Measurements from ENCODE around the gene FUS. TPM values are rescaled to one million over a fixed set of nuclear protein-coding genes. Genes with fewer than 3 reads are reported as not detected.
"Not testable (repeated sequence)": the region's sequence is repeated elsewhere in the genome, so short reads cannot be mapped to it uniquely, and the experiment has no call there.

Gene FUS
- polyA plus RNA-seq, 2 donors = 134 to 170 TPM

DNA sequence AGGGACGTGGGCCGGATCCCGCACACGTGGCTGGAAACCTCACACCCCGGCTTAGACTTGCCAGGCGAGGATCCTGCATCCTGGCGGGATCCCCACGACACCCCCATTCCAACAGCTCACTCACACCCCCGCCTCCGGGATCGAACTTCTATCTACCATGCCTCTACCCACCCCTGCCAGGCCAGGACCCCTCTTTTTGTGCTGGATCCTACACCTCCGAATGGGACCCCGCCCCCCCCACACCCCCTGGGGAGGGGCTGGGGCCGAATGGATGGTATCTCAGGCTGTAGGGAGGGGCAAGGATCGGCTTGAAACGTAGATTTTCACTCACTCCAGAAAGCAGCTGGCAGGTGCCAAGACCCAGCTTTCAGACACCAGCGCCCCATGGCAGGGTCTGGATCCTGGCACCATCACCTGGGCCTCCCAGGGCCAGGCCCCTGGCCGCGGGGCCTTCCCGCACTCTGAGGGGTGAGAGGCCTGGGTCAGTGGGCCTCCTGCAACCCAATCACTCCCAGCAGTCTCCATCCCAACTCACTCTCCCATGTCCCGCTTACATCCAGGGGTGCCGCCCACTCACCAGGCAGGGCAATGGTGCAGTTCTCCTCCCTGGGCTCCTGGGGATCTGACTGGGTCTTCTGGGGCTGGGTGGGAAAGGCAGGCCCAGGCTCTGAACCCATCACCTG lies 36.8 kb upstream of the FUS start:
- Histone ChIP-seq H3K27ac (ENCODE audit: low read depth in 2 of 2, low read length in 1 of 2) (peak overlapping the region; percentile 96), H3K4me3 (ENCODE audit: low read depth in 1 of 2, low read length in 2 of 2) (peak overlapping the region; percentile 39 to 45), H3K9me3 (ENCODE audit: control insufficient read depth in 2 of 2, insufficient read depth in 1 of 2, low read depth in 1 of 2, low read length in 1 of 2) (no peaks in the 10 kb centered on the region), H3K4me1 (ENCODE audit: control insufficient read depth in 2 of 2, insufficient read depth in 2 of 2, low read length in 1 of 2) (peaks cover 5 to 31% of the 10 kb centered on the region in 2 donors), H3K27me3 (ENCODE audit: control insufficient read depth in 1 of 2, insufficient read depth in 2 of 2, low read length in 2 of 2) (no peaks in the 10 kb centered on the region), H3K36me3 (ENCODE audit: control insufficient read depth in 2 of 2, insufficient read depth in 2 of 2, low read length in 1 of 2) (no peaks in the 10 kb centered on the region)
- 60 to 64% methylated on average over 21 to 22 of the region's 22 CpGs for WGBS, 2 donors

DNA sequence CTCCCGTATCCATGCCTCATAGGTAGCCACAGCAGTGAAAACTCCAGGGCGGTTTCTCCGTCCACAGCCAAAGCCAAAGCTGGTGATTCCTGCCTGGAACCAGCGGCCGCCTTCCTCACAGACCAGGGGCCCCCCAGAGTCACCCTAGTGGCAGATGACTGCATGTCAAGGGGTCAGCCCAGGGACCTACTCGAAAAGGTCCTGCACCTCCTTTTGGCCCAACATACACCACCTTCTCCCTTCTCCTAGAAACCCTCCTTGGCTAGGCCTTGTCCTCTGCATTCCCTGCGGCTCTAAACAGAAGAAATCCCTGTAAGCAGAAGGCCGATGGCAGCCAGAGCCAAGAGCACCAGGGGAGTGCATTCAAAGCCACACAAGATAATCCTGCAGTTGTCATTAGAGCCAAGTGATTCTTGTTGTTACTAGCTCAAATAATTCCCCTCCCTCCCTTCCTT lies 36.2 kb upstream of the FUS start:
- H3K4me1 ChIP-seq (ENCODE audit: control insufficient read depth in 2 of 2, insufficient read depth in 2 of 2, low read length in 1 of 2) = peaks cover 9 to 31% of the 10 kb centered on the region in 2 donors
- WGBS, 2 donors = 79 to 82% methylated on average over 8 of the region's 8 CpGs
- no peaks in the 10 kb centered on the region for H3K27me3 ChIP-seq (ENCODE audit: control insufficient read depth in 1 of 2, insufficient read depth in 2 of 2, low read length in 2 of 2)
- no peaks in the 10 kb centered on the region for H3K36me3 ChIP-seq (ENCODE audit: control insufficient read depth in 2 of 2, insufficient read depth in 2 of 2, low read length in 1 of 2)
- no peaks in the 10 kb centered on the region for H3K9me3 ChIP-seq (ENCODE audit: control insufficient read depth in 2 of 2, insufficient read depth in 1 of 2, low read depth in 1 of 2, low read length in 1 of 2)
- no peak overlapping the region for H3K4me3 ChIP-seq (ENCODE audit: low read depth in 1 of 2, low read length in 2 of 2)
- no peak overlapping the region for H3K27ac ChIP-seq (ENCODE audit: low read depth in 2 of 2, low read length in 1 of 2)

DNA sequence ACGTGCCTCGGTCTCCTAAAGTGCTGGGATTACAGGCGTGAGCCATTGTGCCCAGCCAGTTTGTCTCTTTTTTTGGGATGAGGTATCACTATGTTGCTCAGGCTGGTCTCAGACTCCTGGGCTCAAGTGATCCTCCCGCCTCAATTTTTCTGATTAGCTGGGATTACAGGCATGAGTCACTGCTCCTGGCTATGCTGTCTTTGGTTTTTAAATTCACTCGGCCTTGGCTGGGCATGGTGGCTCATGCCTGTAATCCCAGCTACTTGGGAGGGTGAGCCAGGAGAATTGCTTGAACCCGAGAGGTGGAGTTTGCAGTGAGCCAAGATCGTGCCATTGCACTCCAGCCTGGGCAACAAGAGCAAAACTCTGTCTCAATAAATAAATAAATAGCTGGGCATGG lies 35.5 kb upstream of the FUS start:
- not testable (repeated sequence) for H3K27me3 ChIP-seq (ENCODE audit: control insufficient read depth in 1 of 2, insufficient read depth in 2 of 2, low read length in 2 of 2); H3K27ac ChIP-seq (ENCODE audit: low read depth in 2 of 2, low read length in 1 of 2); H3K9me3 ChIP-seq (ENCODE audit: control insufficient read depth in 2 of 2, insufficient read depth in 1 of 2, low read depth in 1 of 2, low read length in 1 of 2); H3K4me3 ChIP-seq (ENCODE audit: low read depth in 1 of 2, low read length in 2 of 2); H3K36me3 ChIP-seq (ENCODE audit: control insufficient read depth in 2 of 2, insufficient read depth in 2 of 2, low read length in 1 of 2)
- H3K4me1 ChIP-seq (ENCODE audit: control insufficient read depth in 2 of 2, insufficient read depth in 2 of 2, low read length in 1 of 2) = peaks cover 9 to 25% of the 10 kb centered on the region in 2 donors
- WGBS, 2 donors = 51 to 67% methylated on average over 7 of the region's 7 CpGs

GRCh38 chr16:31145398-31145990 lies 34.4 kb upstream of the FUS start:
- 81% methylated on average over 12 of the region's 12 CpGs for WGBS, 2 donors

DNA sequence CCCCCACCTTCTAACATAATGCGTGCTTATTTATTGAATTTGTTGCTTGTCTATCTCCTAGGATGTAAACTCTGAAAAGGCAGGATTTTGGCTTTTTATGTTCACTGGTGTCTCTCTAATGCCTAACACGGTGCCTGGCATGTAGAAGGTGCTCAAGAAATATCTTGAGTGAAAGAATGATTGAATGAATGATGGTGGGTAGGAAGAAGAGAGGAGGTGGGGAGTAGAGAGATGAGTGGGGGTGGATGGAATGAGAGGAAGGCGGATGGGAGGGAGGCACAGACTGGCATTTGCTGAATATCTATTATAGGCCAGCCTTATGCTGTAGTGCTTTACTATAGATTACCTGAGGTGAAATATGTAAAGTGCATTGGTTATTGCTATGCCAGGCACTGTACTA lies 32.4 kb upstream of the FUS start:
- Histone ChIP-seq H3K27ac (ENCODE audit: low read depth in 2 of 2, low read length in 1 of 2) (no peak overlapping the region), H3K27me3 (ENCODE audit: control insufficient read depth in 1 of 2, insufficient read depth in 2 of 2, low read length in 2 of 2) (no peaks in the 10 kb centered on the region), H3K9me3 (ENCODE audit: control insufficient read depth in 2 of 2, insufficient read depth in 1 of 2, low read depth in 1 of 2, low read length in 1 of 2) (no peaks in the 10 kb centered on the region), H3K4me3 (ENCODE audit: low read depth in 1 of 2, low read length in 2 of 2) (no peak overlapping the region), H3K36me3 (ENCODE audit: control insufficient read depth in 2 of 2, insufficient read depth in 2 of 2, low read length in 1 of 2) (no peaks in the 10 kb centered on the region), H3K4me1 (ENCODE audit: control insufficient read depth in 2 of 2, insufficient read depth in 2 of 2, low read length in 1 of 2) (peaks cover 4 to 9% of the 10 kb centered on the region in 2 donors)
- 91 to 96% methylated on average over 3 of the region's 3 CpGs for WGBS, 2 donors

More at GRCh38 chr16:31145398-31145990, 34.4 kb upstream of the FUS start:
- H3K27me3 ChIP-seq (ENCODE audit: control insufficient read depth in 1 of 2, insufficient read depth in 2 of 2, low read length in 2 of 2) = no peaks in the 10 kb centered on the region
- no peak overlapping the region for H3K4me3 ChIP-seq (ENCODE audit: low read depth in 1 of 2, low read length in 2 of 2)
- no peaks in the 10 kb centered on the region for H3K9me3 ChIP-seq (ENCODE audit: control insufficient read depth in 2 of 2, insufficient read depth in 1 of 2, low read depth in 1 of 2, low read length in 1 of 2)
- no peak overlapping the region for H3K27ac ChIP-seq (ENCODE audit: low read depth in 2 of 2, low read length in 1 of 2)
- peaks cover 5 to 21% of the 10 kb centered on the region in 2 donors for H3K4me1 ChIP-seq (ENCODE audit: control insufficient read depth in 2 of 2, insufficient read depth in 2 of 2, low read length in 1 of 2)
- no peaks in the 10 kb centered on the region for H3K36me3 ChIP-seq (ENCODE audit: control insufficient read depth in 2 of 2, insufficient read depth in 2 of 2, low read length in 1 of 2)

- H3K27me3 ChIP-seq (ENCODE audit: control insufficient read depth in 1 of 2, insufficient read depth in 2 of 2, low read length in 2 of 2) = no peaks in the 10 kb centered on the region
- H3K4me1 ChIP-seq (ENCODE audit: control insufficient read depth in 2 of 2, insufficient read depth in 2 of 2, low read length in 1 of 2) = peaks cover 4% of the 10 kb centered on the region in 2 donors
- peak overlapping the region; percentile 4 to 28 for H3K4me3 ChIP-seq (ENCODE audit: low read depth in 1 of 2, low read length in 2 of 2)
- no peak overlapping the region for H3K27ac ChIP-seq (ENCODE audit: low read depth in 2 of 2, low read length in 1 of 2)
- 18% methylated on average over 37 to 40 of the region's 40 CpGs for WGBS, 2 donors
- no peaks in the 10 kb centered on the region for H3K36me3 ChIP-seq (ENCODE audit: control insufficient read depth in 2 of 2, insufficient read depth in 2 of 2, low read length in 1 of 2)
- H3K9me3 ChIP-seq (ENCODE audit: control insufficient read depth in 2 of 2, insufficient read depth in 1 of 2, low read depth in 1 of 2, low read length in 1 of 2) = no peaks in the 10 kb centered on the region
Observed at GRCh38 chr16:31148281-31148728, 31.6 kb upstream of the FUS start.

DNA sequence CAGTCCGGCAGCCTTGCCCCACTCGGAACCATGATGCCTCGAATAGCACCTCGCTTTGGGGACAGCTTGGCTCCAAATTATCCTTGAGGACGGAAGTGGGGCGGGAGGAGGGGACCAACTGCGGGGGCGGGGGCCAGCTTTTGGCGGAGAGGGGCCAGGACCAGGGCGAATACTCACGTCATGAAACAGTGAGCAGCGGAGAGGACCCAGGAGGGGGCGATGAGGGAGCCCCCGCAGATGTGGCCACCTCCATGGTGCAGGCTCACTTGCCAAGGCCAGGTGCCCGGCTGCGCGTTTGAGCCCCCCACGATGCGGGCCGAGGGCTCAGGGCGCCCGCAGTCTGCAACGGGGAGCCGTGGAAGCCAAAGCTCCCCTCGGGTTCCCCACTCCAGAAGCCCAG lies 31.0 kb upstream of the FUS start:
- H3K9me3 ChIP-seq (ENCODE audit: control insufficient read depth in 2 of 2, insufficient read depth in 1 of 2, low read depth in 1 of 2, low read length in 1 of 2) = no peaks in the 10 kb centered on the region
- H3K36me3 ChIP-seq (ENCODE audit: control insufficient read depth in 2 of 2, insufficient read depth in 2 of 2, low read length in 1 of 2) = no peaks in the 10 kb centered on the region
- H3K4me1 ChIP-seq (ENCODE audit: control insufficient read depth in 2 of 2, insufficient read depth in 2 of 2, low read length in 1 of 2) = peaks cover 4% of the 10 kb centered on the region in 2 donors
- no peaks in the 10 kb centered on the region for H3K27me3 ChIP-seq (ENCODE audit: control insufficient read depth in 1 of 2, insufficient read depth in 2 of 2, low read length in 2 of 2)
- no peak overlapping the region for H3K4me3 ChIP-seq (ENCODE audit: low read depth in 1 of 2, low read length in 2 of 2)
- H3K27ac ChIP-seq (ENCODE audit: low read depth in 2 of 2, low read length in 1 of 2) = no peak overlapping the region
- WGBS, 2 donors = 82 to 84% methylated on average over 23 to 25 of the region's 25 CpGs

GRCh38 chr16:31149332-31149731 lies 30.6 kb upstream of the FUS start:
- Histone ChIP-seq H3K4me3 (ENCODE audit: low read depth in 1 of 2, low read length in 2 of 2) (no peak overlapping the region), H3K27me3 (ENCODE audit: control insufficient read depth in 1 of 2, insufficient read depth in 2 of 2, low read length in 2 of 2) (no peaks in the 10 kb centered on the region), H3K4me1 (ENCODE audit: control insufficient read depth in 2 of 2, insufficient read depth in 2 of 2, low read length in 1 of 2) (peaks cover 4% of the 10 kb centered on the region in 2 donors), H3K27ac (ENCODE audit: low read depth in 2 of 2, low read length in 1 of 2) (no peak overlapping the region), H3K36me3 (ENCODE audit: control insufficient read depth in 2 of 2, insufficient read depth in 2 of 2, low read length in 1 of 2) (no peaks in the 10 kb centered on the region), H3K9me3 (ENCODE audit: control insufficient read depth in 2 of 2, insufficient read depth in 1 of 2, low read depth in 1 of 2, low read length in 1 of 2) (no peaks in the 10 kb centered on the region)
- 69 to 78% methylated on average over 5 of the region's 5 CpGs for WGBS, 2 donors

DNA sequence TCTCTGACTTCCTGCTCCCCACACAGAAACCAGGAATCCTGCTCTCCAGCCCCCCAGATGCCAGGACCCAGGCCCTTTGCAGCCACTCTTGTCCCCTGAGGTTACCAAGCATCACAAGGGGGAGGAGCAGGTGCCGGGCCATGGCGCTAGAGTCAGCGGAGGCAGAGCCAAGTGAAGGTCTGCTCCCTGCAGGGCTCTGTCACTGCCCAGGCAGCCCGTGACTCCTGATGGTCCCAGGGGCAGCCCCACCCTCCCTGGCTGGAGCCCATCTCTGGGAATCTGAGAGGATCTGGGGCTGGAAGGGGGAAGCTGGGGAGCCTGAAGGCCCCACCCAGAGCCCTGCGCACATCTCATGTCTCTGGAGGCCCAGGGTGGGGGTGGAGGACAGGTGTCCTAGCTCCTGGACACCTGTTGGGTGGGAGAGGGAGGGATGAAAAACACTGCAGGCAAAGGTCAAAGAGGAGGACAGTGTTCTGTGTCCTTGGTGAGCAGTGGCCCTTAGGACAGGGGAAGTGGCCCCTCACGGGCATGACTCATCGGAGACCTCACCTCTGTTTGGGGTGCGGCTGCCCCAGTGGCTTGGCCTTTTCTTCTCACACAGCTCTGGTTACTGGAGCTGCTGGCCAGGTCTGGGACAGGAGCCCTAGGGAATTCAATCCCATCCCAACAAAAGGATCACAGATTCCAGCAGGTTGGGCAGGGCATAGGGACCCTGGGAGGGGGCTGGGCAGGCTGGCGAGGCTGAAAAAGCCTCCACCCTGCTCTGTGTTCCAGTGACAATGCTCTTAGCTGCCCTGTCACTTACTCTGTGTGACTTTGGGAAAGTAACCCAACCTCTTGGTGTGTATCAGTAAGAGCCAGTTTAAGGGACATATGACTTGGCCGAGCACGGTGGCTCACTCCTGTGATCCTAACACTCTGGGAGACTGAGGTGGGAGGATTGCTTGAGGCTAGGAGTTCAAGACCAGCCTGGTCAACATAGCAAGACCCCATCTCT lies 29.7 kb upstream of the FUS start, which contains the start of gene PRSS36:
Gene PRSS36, minus strand, starts transcription at position 173 of the 997 bp plus-strand sequence. Its CDS starts 31 bp downstream, at position 142.
- no peaks in the 10 kb centered on the region for H3K27me3 ChIP-seq (ENCODE audit: control insufficient read depth in 1 of 2, insufficient read depth in 2 of 2, low read length in 2 of 2)
- 79 to 83% methylated on average over 11 of the region's 11 CpGs for WGBS, 2 donors

More for the DNA sequence above, 29.7 kb upstream of the FUS start, which contains the start of gene PRSS36:
- Histone ChIP-seq H3K4me3 (ENCODE audit: low read depth in 1 of 2, low read length in 2 of 2) (no peak within 1 kb of the TSS), H3K4me1 (ENCODE audit: control insufficient read depth in 2 of 2, insufficient read depth in 2 of 2, low read length in 1 of 2) (peaks cover 4% of the 10 kb centered on the region in 2 donors), H3K9me3 (ENCODE audit: control insufficient read depth in 2 of 2, insufficient read depth in 1 of 2, low read depth in 1 of 2, low read length in 1 of 2) (no peaks in the 10 kb centered on the region), H3K36me3 (ENCODE audit: control insufficient read depth in 2 of 2, insufficient read depth in 2 of 2, low read length in 1 of 2) (no peaks in the 10 kb centered on the region), H3K27ac (ENCODE audit: low read depth in 2 of 2, low read length in 1 of 2) (no peak within 1 kb of the TSS)
